ENCODE results near the gene SLBP. TPM values are rescaled to one million over a fixed set of nuclear protein-coding genes. Genes with fewer than 3 reads are reported as not detected.

The SLBP gene
- total RNA-seq, 1 donor from 2014 or later: 12.1 TPM

DNA sequence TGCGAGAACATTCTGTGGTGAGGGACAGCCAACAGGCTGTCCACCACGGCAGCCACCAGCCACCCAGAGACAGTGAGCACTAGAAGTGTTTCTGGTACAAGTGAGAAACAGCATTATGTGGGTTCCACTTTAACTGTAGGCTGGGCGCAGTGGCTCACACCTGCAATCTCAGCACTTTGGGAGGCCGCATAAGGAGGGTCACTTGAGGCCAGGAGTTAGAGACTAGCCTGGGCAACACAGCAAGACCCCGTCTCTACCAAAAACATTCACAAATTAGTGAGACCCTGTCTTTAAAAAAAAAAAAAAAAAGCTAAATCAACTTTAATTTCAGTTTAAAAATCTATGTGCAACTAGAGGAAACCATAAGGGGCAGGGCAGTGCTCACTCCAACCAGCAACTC, 48.6 kb downstream of the SLBP start:
- intact Hi-C loops (cut with DNase I): no loop called here
- no peak for DNase-seq (ENCODE audit: low spot score)

DNA sequence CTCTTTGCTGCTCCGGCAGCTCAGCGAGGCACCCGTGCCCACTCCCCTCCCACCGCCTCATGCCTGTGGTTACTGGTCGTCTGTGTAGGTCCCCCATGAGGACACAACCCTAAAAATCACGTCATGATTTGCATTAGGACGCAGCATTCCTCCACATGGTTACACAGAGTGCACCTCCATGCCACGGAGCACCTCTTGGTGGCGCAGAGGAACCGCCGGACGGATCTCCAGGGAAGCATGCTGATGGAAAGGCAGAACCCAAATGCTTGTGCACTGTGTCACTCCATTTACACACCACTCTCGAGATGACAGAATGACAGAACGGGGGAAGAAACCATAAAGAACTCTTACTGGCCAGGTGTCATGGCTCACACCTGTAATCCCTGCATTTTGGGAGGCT, 50.4 kb downstream of the SLBP start:
- intact Hi-C loops (cut with DNase I): no loop called here
- DNase-seq (ENCODE audit: low spot score): no peak

DNA sequence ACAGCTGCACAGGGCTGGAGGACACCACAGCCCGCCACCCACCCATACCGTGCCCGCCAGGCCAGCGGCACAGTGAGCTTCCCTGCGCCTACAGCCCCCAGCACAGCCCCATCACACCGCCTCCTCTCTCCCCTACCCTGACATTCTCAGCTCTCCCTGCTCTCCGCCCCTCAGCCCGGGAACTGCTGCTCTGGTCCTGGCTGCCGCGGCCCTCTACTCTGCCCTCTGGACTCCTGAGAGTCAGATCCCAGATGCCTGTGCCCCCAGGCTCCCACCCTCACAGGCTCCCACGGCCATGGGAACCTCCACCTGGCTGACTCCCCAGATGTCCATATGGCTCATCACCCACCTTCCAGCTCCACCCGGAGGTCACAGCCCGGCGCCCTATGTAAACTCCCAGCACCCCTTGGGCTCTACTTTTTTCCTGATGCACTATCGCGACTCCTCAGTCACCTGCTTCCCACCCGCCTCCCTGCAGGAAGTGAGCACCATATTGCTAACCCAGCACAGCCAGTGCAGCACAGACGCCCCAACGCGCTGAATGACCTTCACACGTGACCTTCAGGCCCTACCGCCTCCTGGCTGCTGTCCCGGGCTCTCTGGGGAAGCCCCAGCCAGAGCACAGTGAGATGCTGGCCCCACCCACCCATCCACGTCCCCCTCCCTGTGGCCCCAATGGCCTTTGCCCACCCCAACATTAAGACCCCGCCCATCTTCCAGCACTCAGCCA, 51.0 kb downstream of the SLBP start:
- intact Hi-C loops (cut with DNase I): no loop called here
- DNase-seq (ENCODE audit: low spot score): no peak

DNA sequence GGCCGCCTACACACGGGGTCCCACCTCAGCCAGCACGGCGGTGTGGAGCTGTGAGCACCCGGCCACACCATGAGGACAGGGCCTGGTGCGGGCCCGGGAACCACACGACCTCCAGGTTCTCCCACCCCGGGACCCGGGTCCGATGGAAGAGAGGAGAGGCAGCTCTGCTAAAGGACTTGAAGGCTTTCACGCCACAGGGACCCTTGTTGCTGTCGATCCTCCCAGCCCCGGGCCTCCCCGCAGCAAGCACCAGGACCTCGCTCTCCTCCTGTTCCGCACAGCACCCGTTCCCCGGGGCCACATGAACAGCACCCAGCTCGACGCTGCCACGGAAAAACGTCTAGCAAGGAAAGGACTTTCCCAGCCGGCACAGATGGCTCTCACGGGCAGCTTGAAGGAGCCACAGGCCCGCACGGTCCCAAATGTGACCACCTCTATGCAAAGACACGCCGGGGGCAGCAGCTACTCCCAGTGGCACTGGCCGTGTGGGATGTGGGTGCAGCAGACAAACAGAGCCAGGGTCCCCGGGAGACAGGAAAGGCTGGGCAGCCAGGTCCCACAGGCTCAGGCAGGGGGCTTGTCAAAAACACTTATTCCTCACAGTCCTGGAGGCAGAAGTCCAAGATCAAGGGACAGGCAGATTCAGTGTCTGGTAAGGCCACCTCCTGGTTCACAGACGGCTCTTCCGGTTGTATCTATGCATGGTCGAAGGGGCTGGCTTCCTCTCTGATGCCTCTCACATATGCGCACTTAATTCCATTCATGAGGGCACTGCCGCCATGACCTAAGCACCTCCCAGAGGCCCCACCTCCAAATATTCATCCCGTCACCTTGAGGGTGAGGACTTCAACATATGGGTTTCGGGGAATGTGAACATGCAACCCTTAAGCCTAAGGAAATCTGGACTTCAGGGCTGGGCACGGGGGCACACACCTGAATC, 52.7 kb downstream of the SLBP start:
- no peak for DNase-seq (ENCODE audit: low spot score)
- intact Hi-C loops (cut with DNase I): no loop called here

DNA sequence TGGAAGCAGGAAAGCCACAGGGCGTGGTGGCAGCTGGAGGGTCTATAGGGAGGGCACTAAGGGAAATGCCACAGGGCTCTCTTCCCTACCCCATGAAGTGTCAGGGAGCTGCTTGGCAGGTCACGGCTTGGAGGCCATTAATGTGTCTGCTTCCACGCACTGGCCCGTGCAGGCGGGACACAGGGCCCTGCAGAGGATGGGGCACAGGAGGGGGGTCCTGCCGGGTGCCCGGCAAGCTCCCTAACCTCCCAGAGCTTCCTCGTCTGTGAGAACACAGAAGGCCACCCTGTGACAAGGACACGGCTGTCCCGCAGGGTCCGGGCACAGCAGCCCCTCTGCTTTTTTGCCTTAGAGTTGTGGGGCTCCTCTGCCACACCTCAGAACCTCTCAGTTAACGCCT, 53.5 kb downstream of the SLBP start:
- intact Hi-C loops (cut with DNase I): no loop called here
- no peak for DNase-seq (ENCODE audit: low spot score)

DNA sequence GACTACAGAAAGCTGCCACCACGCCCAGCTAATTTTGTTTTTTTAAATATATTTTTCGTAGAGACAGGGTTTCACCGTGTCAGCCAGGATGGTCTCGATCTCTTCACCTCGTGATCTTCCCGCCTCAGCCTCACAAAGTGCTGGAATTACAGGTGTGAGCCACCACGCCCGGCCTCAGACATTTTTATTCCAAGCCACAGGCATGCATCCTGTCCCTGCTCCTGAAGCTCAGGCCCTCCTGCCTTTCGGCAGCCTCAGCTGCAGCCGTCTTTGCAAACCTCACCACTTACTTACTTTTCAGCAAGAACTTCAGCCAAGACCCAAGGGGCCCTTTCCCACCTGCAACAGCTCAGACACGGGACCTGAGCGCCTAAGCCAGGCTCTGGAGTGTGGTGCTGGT, 54.0 kb downstream of the SLBP start:
- no peak for DNase-seq (ENCODE audit: low spot score)
- intact Hi-C loops (cut with DNase I): no loop called here

DNA sequence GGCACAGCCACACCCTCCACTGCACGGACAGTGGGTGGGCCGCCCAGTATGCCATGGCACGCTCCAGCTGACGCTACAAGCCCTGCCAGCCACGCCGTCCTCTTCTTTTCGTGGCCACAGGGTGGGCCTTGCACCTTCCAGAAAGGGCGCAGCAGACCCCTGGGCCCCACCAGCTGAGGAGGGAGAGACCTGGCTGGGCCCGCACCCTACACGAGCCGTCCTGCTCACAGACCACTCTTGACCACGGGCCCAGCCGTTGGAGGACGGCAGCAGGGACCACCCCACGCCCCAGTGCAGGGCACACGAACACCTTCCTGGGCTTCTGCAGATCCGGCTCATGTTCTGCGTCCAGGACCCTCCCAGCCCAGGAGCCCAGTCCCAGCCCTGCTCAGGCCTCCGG, 55.1 kb downstream of the SLBP start:
- intact Hi-C loops (cut with DNase I): no loop called here
- DNase-seq (ENCODE audit: low spot score): no peak

DNA sequence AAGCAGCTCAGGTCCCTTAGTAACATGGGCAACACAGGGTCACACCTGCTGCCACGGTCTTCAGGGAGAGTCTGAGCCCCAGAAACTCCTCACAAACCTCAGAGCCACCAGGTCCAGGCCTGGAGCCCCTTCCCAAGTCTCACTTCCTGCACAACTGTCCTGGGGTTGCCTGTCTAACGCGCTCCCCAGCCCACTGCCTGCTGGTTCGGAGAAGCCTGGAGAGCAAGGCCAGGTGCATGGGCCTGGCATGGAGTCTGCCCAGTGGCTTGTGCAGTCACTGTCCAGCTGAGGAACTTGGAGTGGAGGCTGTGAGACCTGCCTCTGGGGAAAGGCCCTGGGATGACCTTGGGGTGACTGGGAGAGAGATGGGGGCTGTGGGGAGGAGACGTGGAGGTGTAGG, 56.0 kb downstream of the SLBP start:
- DNase-seq (ENCODE audit: low spot score): no peak
- intact Hi-C loops (cut with DNase I): no loop called here

DNA sequence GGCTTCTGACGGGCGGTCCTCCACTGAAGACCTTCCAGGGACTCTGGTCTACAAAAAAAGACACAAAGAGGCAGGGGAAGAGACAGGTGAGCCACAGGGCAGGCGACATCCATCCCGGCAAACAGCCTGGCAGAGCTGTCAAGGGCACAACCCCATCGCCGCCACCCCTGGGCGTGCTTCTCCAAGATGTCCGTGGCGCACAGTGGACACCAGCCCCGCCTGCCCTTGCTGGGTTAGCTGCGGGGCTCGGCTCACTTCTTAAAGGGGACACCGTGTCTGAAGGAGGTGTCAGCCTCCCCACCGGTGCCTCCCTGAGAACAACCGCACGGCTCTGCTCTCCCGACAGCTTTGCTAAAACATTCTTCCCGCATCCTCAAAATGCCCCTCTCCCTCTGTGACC, 56.4 kb downstream of the SLBP start:
- DNase-seq (ENCODE audit: low spot score): no peak
- intact Hi-C loops (cut with DNase I): no loop called here

DNA sequence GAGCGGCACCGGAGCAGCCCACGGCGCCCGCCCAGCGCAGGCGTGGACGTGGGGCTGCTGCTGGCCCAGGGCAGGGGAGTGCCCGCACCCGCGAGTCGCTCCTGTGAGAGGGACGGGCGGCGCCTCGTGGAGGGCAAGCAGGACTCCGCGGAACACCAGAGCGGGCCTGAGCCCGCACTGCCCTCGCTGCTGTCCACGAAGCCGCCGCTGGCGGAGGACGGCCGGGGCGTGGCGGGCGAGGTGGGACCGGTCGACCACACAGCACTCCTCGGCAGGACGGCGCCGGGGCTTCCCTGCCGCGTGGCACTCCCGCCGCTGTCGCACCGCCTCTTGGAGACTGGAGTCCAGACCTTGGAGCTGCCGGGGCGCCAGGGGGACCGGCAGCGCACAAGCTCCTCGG, 57.0 kb downstream of the SLBP start:
- DNase-seq (ENCODE audit: low spot score): no peak
- intact Hi-C loops (cut with DNase I): no loop called here

DNA sequence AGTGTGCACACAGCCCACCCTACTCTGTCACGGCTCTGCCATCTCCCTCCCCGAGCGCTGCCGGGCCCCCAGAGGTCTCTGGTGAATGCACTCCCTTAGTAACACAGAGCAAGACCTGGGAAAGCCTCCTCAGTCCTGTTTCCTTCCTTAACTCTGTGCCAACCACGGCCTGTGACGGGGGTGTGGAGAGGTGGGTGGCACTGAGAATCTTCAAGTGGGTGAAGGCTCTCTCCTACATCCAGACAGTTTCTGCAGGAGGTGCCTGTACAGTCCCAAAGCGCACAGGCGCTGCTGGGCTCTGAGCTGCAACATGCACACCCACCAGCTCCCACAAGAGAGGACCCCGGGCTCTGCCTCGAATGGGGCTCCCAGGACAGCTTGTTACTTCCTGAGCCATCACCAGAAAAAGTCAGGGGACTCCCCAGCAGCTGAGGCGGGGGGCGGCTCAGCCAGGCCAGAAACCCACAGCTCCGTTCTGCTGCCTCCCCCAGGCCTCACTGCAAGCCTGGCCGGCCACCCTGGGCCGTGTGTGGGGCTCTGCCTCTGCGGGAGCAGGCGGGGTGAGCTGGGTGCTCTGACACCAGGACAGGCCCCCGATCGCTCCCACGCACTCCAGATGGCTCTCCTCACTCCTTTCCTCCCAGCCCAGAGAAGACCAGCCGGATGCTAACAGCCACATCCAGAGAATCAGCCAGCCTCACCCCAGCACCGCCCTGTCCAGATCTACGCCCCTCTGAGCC, 57.7 kb downstream of the SLBP start:
- no peak for DNase-seq (ENCODE audit: low spot score)
- intact Hi-C loops (cut with DNase I): no loop called here

DNA sequence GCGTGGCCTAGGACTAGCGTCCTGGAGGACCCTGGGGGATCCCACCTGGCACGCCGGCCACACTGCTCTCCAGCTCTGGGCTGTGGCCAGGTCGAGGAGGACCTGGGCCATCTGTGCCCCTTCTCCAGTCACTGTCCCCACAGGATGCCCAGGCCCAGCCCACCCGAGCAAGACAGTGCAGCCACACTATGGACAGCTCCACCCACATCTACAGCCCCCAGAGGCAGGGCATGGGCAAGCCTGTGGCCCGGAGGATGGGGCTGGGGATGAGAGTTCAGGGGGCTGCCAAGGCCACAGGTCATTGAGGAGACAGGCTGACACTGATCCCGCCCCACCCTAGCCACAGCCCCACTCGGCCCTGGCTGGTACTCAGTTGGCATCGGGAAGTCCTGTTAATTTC, 58.3 kb downstream of the SLBP start:
- DNase-seq (ENCODE audit: low spot score): no peak
- intact Hi-C loops (cut with DNase I): no loop called here

DNA sequence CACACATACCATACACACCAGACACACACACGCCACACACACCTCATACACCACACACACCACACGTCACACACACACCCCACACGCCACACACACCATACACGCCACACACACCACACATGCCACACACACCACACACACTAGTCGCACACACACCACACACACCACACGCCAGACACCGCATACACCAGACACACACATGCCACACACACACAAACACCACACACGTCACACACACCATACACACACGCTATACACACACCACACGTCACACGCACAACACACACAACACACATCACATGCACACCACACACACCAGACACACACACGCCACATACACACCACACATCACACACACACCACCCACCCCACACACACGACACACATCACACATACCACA, 60.0 kb downstream of the SLBP start:
- intact Hi-C loops (cut with DNase I): no loop called here
- no peak for DNase-seq (ENCODE audit: low spot score)

DNA sequence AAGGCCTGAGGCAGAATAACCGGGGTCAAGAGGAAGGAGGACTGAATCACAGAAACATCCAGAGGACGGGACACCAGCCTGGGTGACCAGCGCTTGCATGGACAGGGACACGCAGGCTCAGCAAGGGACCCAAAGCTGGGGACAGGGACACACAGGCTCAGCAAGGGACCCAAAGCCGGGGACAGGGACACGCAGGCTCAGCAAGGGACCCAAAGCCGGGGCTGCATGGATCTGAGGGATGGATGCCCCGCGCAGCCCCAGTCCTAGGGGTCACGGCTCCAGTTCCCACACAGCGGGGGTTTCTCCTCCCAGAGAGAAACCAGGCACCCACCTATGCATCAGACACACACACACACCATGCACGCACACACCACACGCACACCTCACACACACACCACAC, 60.5 kb downstream of the SLBP start:
- DNase-seq (ENCODE audit: low spot score): no peak
- intact Hi-C loops (cut with DNase I): no loop called here

DNA sequence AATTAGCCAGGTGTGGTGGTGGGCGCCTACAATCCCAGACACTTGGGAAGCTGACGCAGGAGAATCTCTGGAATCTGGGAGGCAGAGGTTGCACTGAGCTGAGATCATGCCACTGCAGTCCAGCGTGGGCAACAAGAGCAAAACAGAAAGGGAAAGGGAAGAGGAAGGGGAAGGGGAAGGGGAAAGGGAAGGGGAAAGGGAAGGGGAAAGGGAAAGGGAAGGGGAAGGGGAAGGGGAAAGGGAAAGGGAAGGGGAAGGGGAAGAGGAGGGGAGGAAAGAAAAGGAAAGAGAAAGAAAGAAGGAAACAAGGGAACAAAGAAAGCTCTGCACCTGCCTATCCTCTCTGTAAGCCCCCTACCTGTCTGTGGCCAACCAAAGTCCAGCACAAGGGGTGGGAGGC, 63.2 kb downstream of the SLBP start:
- no peak for DNase-seq (ENCODE audit: low spot score)
- intact Hi-C loops (cut with DNase I): no loop called here

DNA sequence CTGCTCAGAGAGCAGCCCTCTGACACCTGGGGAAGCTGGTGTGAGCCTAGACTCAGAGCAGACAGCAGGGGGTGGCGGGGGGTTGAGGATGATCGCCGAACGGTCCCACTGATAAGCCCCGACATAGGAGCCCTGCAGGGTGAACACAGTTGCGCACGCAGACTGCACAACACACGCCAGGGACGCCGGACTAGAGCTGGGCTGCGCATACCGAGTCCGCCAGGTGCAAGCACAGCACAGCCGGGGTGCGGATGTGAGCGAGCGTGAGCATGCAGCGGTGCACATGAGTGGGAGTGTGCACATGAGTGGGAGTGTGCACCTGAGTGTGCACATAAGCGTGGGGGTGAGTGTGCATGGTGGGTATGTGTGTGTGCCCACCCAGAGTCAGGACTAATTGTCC, 64.7 kb downstream of the SLBP start:
- DNase-seq (ENCODE audit: low spot score): no peak
- intact Hi-C loops (cut with DNase I): no loop called here

DNA sequence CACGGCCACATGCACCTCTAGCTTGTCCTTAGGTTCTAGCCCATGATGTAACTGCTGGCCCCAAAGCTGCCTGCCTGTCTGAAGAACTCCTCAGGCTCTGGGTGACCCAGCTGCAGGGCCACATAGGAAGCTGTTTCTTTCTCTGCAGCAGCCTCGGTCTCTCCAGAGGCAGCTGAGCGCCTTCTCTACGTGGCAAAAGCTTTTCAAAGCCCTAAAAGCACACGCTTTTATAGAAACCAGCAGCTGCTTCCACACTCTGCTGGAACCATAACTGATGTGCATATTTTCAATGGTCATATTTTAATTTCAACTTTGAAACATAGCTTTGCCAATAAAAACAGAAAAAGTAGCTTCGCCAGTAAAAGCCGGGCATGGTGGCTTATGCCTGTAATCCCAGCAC, 65.4 kb downstream of the SLBP start:
- intact Hi-C loops (cut with DNase I): no loop called here
- DNase-seq (ENCODE audit: low spot score): no peak

DNA sequence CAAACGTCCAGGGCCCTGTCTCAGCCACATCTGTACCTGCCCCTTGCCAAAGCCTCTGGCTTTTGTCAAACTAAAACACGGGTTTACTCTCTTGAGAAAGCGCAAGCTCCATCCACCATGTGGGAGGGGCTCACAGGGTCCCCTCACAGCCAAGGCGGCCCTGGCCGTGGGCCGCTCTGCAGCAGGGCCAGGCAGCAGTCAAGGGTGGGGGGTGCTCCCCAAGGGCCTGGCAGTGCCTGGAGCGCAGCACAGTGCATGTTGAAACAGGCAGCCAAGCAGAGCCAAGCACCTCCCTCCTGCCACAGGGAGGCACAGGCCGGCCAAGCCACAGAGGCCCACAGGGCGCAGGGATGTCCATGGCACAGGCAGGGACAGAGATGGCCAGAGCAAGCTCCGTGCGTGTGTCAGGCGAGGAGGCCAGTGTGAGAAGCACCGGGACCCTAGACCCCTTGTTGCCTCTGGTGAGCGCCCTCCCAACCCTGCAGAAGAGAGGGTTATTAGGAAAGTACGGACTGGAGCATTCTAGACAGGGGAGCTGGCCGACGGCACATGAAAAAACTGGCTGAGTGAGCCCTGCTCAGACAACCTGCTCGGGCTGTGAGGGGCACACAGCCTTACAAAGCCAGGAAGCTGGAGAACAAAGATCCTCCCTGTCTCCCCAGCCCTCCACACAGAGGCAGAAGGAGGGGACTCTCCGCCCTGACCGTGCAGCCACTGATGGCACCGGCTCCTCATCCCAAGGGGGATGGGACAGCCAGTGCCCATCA, 67.0 kb downstream of the SLBP start:
- no peak for DNase-seq (ENCODE audit: low spot score)
- intact Hi-C loops (cut with DNase I): no loop called here

DNA sequence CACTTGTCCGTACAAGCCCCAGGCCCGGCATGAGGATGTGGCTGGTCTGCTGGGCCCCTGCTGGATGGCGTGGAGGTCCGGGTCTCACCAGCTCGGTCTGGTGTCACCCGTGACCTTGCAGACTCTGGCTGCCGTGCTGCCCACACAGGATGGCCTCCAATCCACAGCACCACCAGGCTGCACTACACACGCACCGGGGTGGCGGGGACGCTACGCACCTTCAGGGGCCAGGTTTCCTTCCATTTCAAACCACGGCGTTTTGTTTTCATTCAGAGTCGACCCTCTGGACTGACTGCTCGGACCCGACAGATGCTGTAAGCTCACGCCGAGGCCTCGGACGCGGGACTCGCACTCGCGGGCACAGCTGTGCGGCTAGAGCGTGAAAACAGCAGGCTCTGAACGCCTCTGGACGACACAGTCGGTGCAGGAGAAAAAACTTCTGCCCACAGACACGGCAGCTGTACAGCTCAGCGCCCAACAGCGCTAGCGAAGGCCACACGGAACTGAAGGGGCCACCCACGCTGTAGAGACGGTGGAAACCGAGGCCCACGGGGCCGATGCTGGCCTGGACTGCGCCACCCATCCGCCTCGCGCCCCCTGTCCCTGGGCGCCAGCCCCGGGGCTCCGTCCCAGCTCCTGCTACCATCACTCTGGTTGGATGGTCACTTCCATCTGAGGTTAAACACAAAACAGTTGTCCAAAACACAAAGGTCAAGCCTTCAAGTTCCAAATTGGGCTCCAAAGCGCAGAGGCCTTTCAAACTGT, 68.0 kb downstream of the SLBP start:
- intact Hi-C loops (cut with DNase I): no loop called here
- DNase-seq (ENCODE audit: low spot score): no peak
